Urothelium cell line (cell line): ENCODE results near the gene CHD1.
"Not testable (repeated sequence)": the region's sequence is repeated elsewhere in the genome, so short reads cannot be mapped to it uniquely, and the experiment has no call there.

Source experiments
- DNase-seq: peaks from one replicate; pipeline ENCODE4 v3.0.0; 2011; ENCODE audit warnings: low spot score, mixed read lengths
- FAIRE-seq: peaks from 2 replicates; lab custom pipeline; 2011; peaks lifted over from hg19 to GRCh38; lab: Jason Lieb, UNC

CHD1 gene

GRCh38 chr5:98928873-98929709 is at the start of gene CHD1:
TSS of gene CHD1 (minus strand) at chr5:98929007. CDS start at chr5:98926386, 2,621 bp downstream.
- DNase-seq: peak; percentile 91
- FAIRE-seq: peak; percentile 62

- DNase-seq (no peak), FAIRE-seq (no peak)
Observed at GRCh38 chr5:98978528-98978927, 49.7 kb upstream of the CHD1 start.

- no peak for FAIRE-seq
- DNase-seq: no peak
Observed at GRCh38 chr5:98977723-98978122, 48.9 kb upstream of the CHD1 start.

- no peak for FAIRE-seq
- DNase-seq: no peak
Observed at GRCh38 chr5:98975682-98976407, 47.0 kb upstream of the CHD1 start.

- FAIRE-seq: no peak
- DNase-seq: no peak
Observed at GRCh38 chr5:98975223-98975622, 46.4 kb upstream of the CHD1 start.

- no peak for DNase-seq
- no peak for FAIRE-seq
Observed at GRCh38 chr5:98969400-98969799, 40.6 kb upstream of the CHD1 start.

- FAIRE-seq: no peak
- no peak for DNase-seq
Observed at GRCh38 chr5:98968056-98968564, 39.3 kb upstream of the CHD1 start.

GRCh38 chr5:98965226-98965625 is 36.4 kb upstream of the CHD1 start:
- FAIRE-seq (no peak), DNase-seq (no peak)

GRCh38 chr5:98964621-98965020 is 35.8 kb upstream of the CHD1 start:
- DNase-seq (no peak), FAIRE-seq (no peak)

GRCh38 chr5:98963019-98963418 is 34.2 kb upstream of the CHD1 start:
- FAIRE-seq (no peak), DNase-seq (no peak)

GRCh38 chr5:98962587-98962986 is 33.8 kb upstream of the CHD1 start:
- DNase-seq (no peak), FAIRE-seq (no peak)

GRCh38 chr5:98961665-98962344 is 33.0 kb upstream of the CHD1 start:
- no peak for DNase-seq
- FAIRE-seq: no peak

GRCh38 chr5:98957307-98957706 is 28.5 kb upstream of the CHD1 start:
- FAIRE-seq: no peak

GRCh38 chr5:98955888-98956287 is 27.1 kb upstream of the CHD1 start:
- not testable (repeated sequence) for DNase-seq, FAIRE-seq

More at GRCh38 chr5:98957307-98957706, 28.5 kb upstream of the CHD1 start:
- no peak for DNase-seq

- not testable (repeated sequence) for FAIRE-seq, DNase-seq
Observed at GRCh38 chr5:98955471-98955870, 26.7 kb upstream of the CHD1 start.

- DNase-seq (no peak), FAIRE-seq (no peak)
Observed at GRCh38 chr5:98954392-98955028, 25.7 kb upstream of the CHD1 start.

- DNase-seq (no peak), FAIRE-seq (no peak)
Observed at GRCh38 chr5:98942847-98943246, 14.0 kb upstream of the CHD1 start.

- no peak for FAIRE-seq
Observed at GRCh38 chr5:98941131-98941883, 12.5 kb upstream of the CHD1 start.

GRCh38 chr5:98940581-98940980 is 11.8 kb upstream of the CHD1 start:
- no peak for DNase-seq
- no peak for FAIRE-seq

More at GRCh38 chr5:98941131-98941883, 12.5 kb upstream of the CHD1 start:
- no peak for DNase-seq

GRCh38 chr5:98938464-98938863 is 9.7 kb upstream of the CHD1 start:
- DNase-seq (no peak), FAIRE-seq (no peak)
